ENCODE data around the gene PRR36. TPM values are rescaled to one million over a fixed set of nuclear protein-coding genes. Genes with fewer than 3 reads are reported as not detected.
A peak's percentile ranks its signal among the peaks of the same experiment; 100 is the strongest.

The PRR36 gene
- total RNA-seq, 2 experiments from 2014 or later: 0.17 TPM; not detected in 1

- no TSS peak for BruUV-seq (replicated peaks)
- POLR2A ChIA-PET: interaction anchor here (0.6 kb wide), 1 partner anchor 262 kb away, joined by 3 read pairs; no protein-coding TSS in a partner anchor
- Histone ChIP-seq H3K4me1 (ENCODE audit: insufficient read depth, low read length, poor library complexity, severe bottlenecking) (peaks cover 12% of the 10 kb centered on the region), H3K79me2 (ENCODE audit: insufficient read depth, low read depth, low read length) (no peaks in the 10 kb centered on the region), H3K9me3 (ENCODE audit: low read length) (no peaks in the 10 kb centered on the region), H3K27ac (ENCODE audit: low read depth, low read length, poor library complexity, severe bottlenecking) (no peak overlapping the region), H2AFZ (ENCODE audit: low read length) (no peak overlapping the region), H3K4me2 (ENCODE audit: low read length) (peak overlapping the region; percentile 77), H3K9me2 (ENCODE audit: insufficient read depth, low read length) (no peaks in the 10 kb centered on the region), H4K20me1 (ENCODE audit: insufficient read depth, low read length) (no peaks in the 10 kb centered on the region), H3K4me3 (ENCODE audit: low read depth, low read length, poor library complexity, severe bottlenecking) (peak overlapping the region; percentile 70), H3K36me3 (ENCODE audit: insufficient read depth, low read length) (no peaks in the 10 kb centered on the region)
- intact Hi-C loops (cut with micrococcal nuclease; ENCODE audit: unreplicated experiment): no loop called here
- CTCF ChIA-PET (ENCODE audit: unreplicated experiment): interaction anchor here (0.6 kb wide), 1 partner anchor 310 kb away, joined by 3 read pairs; no protein-coding TSS in a partner anchor
- no peak for TF ChIP-seq EZH2phosphoT487 (IDR thresholded peaks at IDR 0.05; ENCODE audit: borderline replicate concordance, low read depth, low read length)
- TF ChIP-seq, protein P1, sequence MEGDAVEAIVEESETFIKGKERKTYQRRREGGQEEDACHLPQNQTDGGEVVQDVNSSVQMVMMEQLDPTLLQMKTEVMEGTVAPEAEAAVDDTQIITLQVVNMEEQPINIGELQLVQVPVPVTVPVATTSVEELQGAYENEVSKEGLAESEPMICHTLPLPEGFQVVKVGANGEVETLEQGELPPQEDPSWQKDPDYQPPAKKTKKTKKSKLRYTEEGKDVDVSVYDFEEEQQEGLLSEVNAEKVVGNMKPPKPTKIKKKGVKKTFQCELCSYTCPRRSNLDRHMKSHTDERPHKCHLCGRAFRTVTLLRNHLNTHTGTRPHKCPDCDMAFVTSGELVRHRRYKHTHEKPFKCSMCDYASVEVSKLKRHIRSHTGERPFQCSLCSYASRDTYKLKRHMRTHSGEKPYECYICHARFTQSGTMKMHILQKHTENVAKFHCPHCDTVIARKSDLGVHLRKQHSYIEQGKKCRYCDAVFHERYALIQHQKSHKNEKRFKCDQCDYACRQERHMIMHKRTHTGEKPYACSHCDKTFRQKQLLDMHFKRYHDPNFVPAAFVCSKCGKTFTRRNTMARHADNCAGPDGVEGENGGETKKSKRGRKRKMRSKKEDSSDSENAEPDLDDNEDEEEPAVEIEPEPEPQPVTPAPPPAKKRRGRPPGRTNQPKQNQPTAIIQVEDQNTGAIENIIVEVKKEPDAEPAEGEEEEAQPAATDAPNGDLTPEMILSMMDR (conservative IDR thresholded peaks at IDR 0.05; ENCODE audit: low read length): no peak
- no peak for DNase-seq (ENCODE audit: low spot score)
Measured at GRCh38 chr19:7830272-7830771, 43.9 kb downstream of the PRR36 start.

DNA sequence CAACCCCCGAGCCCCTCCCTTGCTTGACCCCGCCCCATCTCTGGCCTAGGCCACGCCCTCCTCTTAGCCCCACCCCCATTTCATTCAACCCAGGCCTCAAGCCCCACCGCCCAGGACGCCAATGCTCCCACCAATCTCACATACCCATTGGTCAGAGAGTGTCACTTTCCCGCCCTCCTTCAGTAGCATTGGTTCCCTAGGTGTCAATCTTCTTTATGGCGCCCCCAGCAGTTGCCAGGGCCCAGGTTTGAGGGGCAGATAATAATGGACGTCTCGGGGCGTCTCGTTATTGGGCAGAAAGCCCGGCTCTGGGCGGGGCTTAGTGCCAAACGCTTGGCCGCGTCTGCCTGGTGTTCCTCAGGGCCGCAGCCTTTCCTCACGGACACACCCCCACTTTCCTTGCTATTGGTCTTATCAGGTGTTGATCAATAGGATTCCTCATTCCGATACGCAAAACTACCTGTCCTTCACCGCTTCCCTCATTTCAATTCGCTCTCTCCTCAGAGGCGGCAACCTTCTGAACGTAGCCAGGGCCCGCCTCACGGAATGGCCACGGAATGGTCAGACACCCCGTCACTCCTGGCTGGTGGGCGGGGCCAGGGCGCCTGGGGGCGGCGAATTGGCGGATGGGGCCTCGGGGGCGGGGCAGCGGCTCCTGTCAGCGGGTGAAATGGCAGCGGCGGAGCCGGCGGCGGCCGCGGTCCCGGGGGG, 44.5 kb downstream of the PRR36 start, which contains the start of gene EVI5L:
TSS of gene EVI5L (plus strand) at position 658 of the 711 bp plus-strand sequence. CDS start 16,325 bp downstream, outside the sequence.
- ChIA-PET POLR2A (no interaction called here), CTCF (ENCODE audit: unreplicated experiment) (no interaction called here)
- Histone ChIP-seq H3K4me3 (ENCODE audit: low read depth, low read length, poor library complexity, severe bottlenecking) (peak within 1 kb of the TSS; percentile 70), H3K36me3 (ENCODE audit: insufficient read depth, low read length) (no peaks in the 10 kb centered on the region), H3K27ac (ENCODE audit: low read depth, low read length, poor library complexity, severe bottlenecking) (no peak within 1 kb of the TSS), H3K9me2 (ENCODE audit: insufficient read depth, low read length) (no peaks in the 10 kb centered on the region), H3K79me2 (ENCODE audit: insufficient read depth, low read depth, low read length) (no peaks in the 10 kb centered on the region), H3K9me3 (ENCODE audit: low read length) (no peaks in the 10 kb centered on the region), H3K4me1 (ENCODE audit: insufficient read depth, low read length, poor library complexity, severe bottlenecking) (peaks cover 12% of the 10 kb centered on the region), H4K20me1 (ENCODE audit: insufficient read depth, low read length) (no peaks in the 10 kb centered on the region), H2AFZ (ENCODE audit: low read length) (peak within 1 kb of the TSS; percentile 85), H3K4me2 (ENCODE audit: low read length) (peak within 1 kb of the TSS; percentile 78)
- BruUV-seq (replicated peaks): no TSS peak
- peak; percentile 99 for DNase-seq (ENCODE audit: low spot score)
- intact Hi-C loops (cut with micrococcal nuclease; ENCODE audit: unreplicated experiment): no loop called here
- TF ChIP-seq, protein P1 (conservative IDR thresholded peaks at IDR 0.05; ENCODE audit: low read length): no peak
- no peak for TF ChIP-seq EZH2phosphoT487 (IDR thresholded peaks at IDR 0.05; ENCODE audit: borderline replicate concordance, low read depth, low read length)

DNA sequence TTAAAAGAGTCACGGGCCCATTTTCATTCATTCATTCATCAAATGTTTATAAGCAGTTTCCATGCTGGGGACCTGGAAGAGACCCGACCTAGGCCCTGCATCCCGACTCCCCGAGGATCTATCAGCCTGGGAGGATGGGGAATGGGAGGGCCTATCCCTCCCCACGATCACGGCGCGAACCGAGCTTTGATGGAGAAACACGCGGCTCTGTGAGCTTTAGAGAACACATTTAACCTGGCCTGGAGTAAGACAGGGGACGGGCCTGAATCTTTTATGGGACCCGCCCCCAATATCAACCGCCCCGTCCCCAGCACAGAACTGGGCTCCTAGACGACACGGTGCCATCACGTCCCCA, 45.0 kb downstream of the PRR36 start:
- DNase-seq (ENCODE audit: low spot score): no peak
- Histone ChIP-seq H3K4me2 (ENCODE audit: low read length) (peak overlapping the region; percentile 78), H3K4me3 (ENCODE audit: low read depth, low read length, poor library complexity, severe bottlenecking) (peak overlapping the region; percentile 70), H2AFZ (ENCODE audit: low read length) (peak overlapping the region; percentile 85), H3K27ac (ENCODE audit: low read depth, low read length, poor library complexity, severe bottlenecking) (no peak overlapping the region), H3K79me2 (ENCODE audit: insufficient read depth, low read depth, low read length) (no peaks in the 10 kb centered on the region), H3K4me1 (ENCODE audit: insufficient read depth, low read length, poor library complexity, severe bottlenecking) (peaks cover 12% of the 10 kb centered on the region), H3K36me3 (ENCODE audit: insufficient read depth, low read length) (no peaks in the 10 kb centered on the region), H3K9me3 (ENCODE audit: low read length) (no peaks in the 10 kb centered on the region), H4K20me1 (ENCODE audit: insufficient read depth, low read length) (no peaks in the 10 kb centered on the region), H3K9me2 (ENCODE audit: insufficient read depth, low read length) (no peaks in the 10 kb centered on the region)
- TF ChIP-seq, protein P1 (conservative IDR thresholded peaks at IDR 0.05; ENCODE audit: low read length): no peak
- TF ChIP-seq EZH2phosphoT487 (IDR thresholded peaks at IDR 0.05; ENCODE audit: borderline replicate concordance, low read depth, low read length): no peak
- no TSS peak for BruUV-seq (replicated peaks)
- ChIA-PET POLR2A (no interaction called here), CTCF (ENCODE audit: unreplicated experiment) (interaction anchor here (0.8 kb wide), 1 partner anchor 148 kb away, joined by 3 read pairs; the partner anchor contains the start of gene TRAPPC5)
- intact Hi-C loops (cut with micrococcal nuclease; ENCODE audit: unreplicated experiment): no loop called here

All from OCI-LY7 (cell line).